Tibial artery (tissue), 4 donors: ENCODE results near the gene IFNG-AS1.

Source experiments
- DNase-seq, 2 donors: peaks; one replicate each; pipeline ENCODE4 v3.0.0-alpha.2; 2019
- H3K27ac ChIP-seq, 2 donors: fragments of 200-600 bp; sonication (generic) in 1 of 2; 1 replicate in 1 of 2; 2 replicates in 1 of 2; pipeline ENCODE4 v1.5.1; 2018 to 2019; ENCODE audit warnings: mild to moderate bottlenecking in 1 of 2
- H3K27me3 ChIP-seq, 2 donors: fragments of 200-600 bp; sonication (generic) in 1 of 2; one replicate each; pipeline versions ENCODE4 v1.5.1 to v1.6.0; 2016 to 2019
- H3K36me3 ChIP-seq, 3 donors: fragments of 200-600 bp; sonication (generic) in 2 of 3; one replicate each; pipeline ENCODE4 v1.5.1; 2016 to 2019; ENCODE audit warnings: mild to moderate bottlenecking in 2 of 3
- H3K4me1 ChIP-seq, 4 donors: fragments of 200-600 bp; sonication (generic) in 2 of 4; 1 replicate in 3 of 4; 2 replicates in 1 of 4; pipeline ENCODE4 v1.5.1; 2016 to 2019
- H3K4me3 ChIP-seq, 2 donors: fragments of 200-600 bp; sonication (generic) in 1 of 2; 1 replicate in 1 of 2; 2 replicates in 1 of 2; pipeline ENCODE4 v1.5.1; 2018 to 2019; ENCODE audit warnings: mild to moderate bottlenecking in 2 of 2
- H3K9me3 ChIP-seq, 3 donors: fragments of 200-600 bp; sonication (generic) in 1 of 3; one replicate each; pipeline ENCODE4 v1.5.1; 2016 to 2019
- intact Hi-C: fragments of 100-400 bp; cut with DNase I; formaldehyde crosslinking; loops from one replicate; pipeline ENCODE4 v1.15.0; 2023; ENCODE audit warnings: low total_unique reads
- TF ChIP-seq, protein P1 (sequence below), 2 experiments: fragments of 200-600 bp in 1 of 2; fragments of 450-650 bp in 1 of 2; IDR thresholded peaks; one replicate each; pipeline ENCODE4 v1.5.1; 2017 to 2019; ENCODE audit warnings: antibody characterized with exemption in 2 of 2, mild to moderate bottlenecking in 1 of 2, moderate library complexity in 1 of 2

The IFNG-AS1 gene

DNA sequence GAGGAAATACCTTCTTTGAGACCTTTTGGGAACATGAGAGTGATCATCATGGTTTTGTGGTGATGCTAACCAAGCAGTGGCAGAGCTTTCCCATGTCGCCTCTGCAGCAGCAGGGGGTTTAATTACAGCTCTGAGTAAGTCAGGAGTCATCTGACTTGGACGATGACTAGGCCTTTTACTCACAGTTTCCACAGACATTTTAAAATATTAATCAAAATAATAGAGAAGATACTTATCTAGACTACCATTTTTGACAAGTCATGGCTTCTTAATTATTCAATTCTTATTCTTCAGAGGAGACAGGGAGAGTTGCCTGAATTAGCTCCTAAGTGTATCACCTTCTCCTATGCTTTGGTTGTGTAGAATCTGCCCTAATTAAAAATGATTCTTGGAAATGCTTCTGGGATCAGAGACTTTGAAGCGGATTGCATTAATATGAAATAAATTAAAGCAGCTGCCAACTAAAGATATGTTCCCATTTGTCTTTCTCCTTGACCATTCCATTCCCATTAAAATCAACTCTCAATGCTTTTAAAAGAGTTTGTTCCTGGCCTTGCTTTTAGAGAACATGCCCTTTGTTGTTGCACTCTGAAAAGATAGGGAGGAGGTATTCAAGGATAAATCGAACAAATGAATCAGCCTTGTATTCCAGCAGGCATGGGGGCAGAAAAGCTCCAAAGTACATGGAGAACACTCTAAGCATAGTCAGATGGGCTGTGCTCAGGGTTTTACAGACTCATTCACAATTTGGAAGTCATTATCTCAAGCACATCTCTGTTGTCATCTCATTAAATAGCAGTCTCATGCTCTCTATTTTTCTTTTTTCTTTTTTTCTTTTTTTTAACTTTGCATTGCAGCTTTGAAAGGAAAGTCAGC is 7.7 kb upstream of the IFNG-AS1 start:
- DNase-seq, result no peak
- Histone ChIP-seq H3K27me3 (no peaks in the 10 kb centered on the region), H3K9me3 (no peaks in the 10 kb centered on the region), H3K27ac (no peak overlapping the region), H3K36me3 (no peaks in the 10 kb centered on the region), H3K4me1 (no peaks in the 10 kb centered on the region), H3K4me3 (no peak overlapping the region)
- TF ChIP-seq, protein P1, sequence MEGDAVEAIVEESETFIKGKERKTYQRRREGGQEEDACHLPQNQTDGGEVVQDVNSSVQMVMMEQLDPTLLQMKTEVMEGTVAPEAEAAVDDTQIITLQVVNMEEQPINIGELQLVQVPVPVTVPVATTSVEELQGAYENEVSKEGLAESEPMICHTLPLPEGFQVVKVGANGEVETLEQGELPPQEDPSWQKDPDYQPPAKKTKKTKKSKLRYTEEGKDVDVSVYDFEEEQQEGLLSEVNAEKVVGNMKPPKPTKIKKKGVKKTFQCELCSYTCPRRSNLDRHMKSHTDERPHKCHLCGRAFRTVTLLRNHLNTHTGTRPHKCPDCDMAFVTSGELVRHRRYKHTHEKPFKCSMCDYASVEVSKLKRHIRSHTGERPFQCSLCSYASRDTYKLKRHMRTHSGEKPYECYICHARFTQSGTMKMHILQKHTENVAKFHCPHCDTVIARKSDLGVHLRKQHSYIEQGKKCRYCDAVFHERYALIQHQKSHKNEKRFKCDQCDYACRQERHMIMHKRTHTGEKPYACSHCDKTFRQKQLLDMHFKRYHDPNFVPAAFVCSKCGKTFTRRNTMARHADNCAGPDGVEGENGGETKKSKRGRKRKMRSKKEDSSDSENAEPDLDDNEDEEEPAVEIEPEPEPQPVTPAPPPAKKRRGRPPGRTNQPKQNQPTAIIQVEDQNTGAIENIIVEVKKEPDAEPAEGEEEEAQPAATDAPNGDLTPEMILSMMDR (IDR thresholded peaks at IDR 0.05), result no peak
- intact Hi-C loops, result no loop called here

DNA sequence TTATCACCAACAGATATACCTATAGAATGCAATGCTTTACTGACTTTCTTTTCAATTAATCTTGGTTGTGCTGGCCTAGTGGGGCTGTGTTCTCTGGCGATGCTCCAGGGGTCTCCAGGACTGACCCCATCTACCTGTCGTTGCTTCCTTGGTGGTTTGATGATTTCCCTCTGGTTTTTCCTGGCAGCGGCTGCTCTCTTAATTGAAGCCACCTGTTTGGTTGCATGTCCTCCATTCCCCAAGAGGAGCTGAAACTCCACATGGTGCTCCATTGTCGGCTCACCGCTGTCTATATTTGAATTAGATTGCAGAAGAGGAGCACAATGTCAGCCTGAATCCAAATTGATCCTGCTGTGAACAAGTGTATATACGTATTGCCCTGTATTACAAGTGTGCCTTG is 7.1 kb upstream of the IFNG-AS1 start:
- H3K27ac ChIP-seq, result no peak overlapping the region
- H3K9me3 ChIP-seq, result no peaks in the 10 kb centered on the region
- no peak for DNase-seq
- no peaks in the 10 kb centered on the region for H3K27me3 ChIP-seq
- H3K36me3 ChIP-seq, result no peaks in the 10 kb centered on the region
- TF ChIP-seq, protein P1 (IDR thresholded peaks at IDR 0.05), result no peak
- no peak overlapping the region for H3K4me3 ChIP-seq
- intact Hi-C loops, result no loop called here
- no peaks in the 10 kb centered on the region for H3K4me1 ChIP-seq

DNA sequence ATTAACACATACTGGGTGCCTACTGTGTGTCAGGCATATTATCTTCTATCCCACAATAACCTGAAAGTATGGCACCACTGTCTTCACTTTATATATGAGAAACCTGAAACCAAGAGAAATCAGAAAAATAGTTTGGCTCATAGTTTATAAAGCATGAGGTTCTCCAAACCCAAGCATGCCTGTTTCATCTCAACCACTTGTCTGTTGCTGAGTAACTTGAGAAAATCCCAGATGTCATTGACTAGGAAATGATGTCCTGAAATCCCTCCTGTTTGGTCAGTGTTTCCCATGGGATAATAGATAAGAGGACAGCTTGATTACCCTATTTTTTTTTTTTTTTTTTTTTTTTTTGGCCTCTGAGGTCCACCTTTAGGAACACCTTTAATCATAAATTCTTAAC is 2.6 kb upstream of the IFNG-AS1 start:
- H3K4me3 ChIP-seq, result no peak overlapping the region
- H3K4me1 ChIP-seq, result no peaks in the 10 kb centered on the region
- H3K36me3 ChIP-seq, result no peaks in the 10 kb centered on the region
- no peak for DNase-seq
- H3K27ac ChIP-seq, result no peak overlapping the region
- intact Hi-C loops, result no loop called here
- H3K9me3 ChIP-seq, result no peaks in the 10 kb centered on the region
- no peaks in the 10 kb centered on the region for H3K27me3 ChIP-seq
- TF ChIP-seq, protein P1 (IDR thresholded peaks at IDR 0.05), result no peak

DNA sequence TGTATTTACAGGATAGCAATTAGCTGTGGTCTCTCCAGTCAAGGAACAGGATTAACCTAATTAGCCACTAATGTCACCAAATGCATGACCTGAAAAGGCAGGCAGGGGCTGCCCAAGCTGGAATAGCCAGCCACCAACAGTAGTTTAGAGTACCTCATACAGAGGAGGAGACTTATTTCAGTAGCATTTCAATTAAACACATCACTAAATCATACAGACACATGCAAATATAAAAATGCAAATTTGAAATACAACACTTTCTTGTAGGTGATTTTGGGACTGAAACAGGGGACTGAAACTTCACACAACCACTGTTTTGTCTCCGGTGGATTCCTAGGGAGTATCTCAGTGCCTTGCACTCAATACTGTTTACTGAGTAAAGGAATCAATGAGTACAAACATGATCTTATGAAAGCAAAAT is 636 bp upstream of the IFNG-AS1 start:
- TF ChIP-seq, protein P1 (IDR thresholded peaks at IDR 0.05), result no peak
- Histone ChIP-seq H3K27ac (no peak overlapping the region), H3K9me3 (no peaks in the 10 kb centered on the region), H3K27me3 (no peaks in the 10 kb centered on the region), H3K36me3 (no peaks in the 10 kb centered on the region), H3K4me3 (no peak overlapping the region), H3K4me1 (no peaks in the 10 kb centered on the region)
- no peak for DNase-seq
- intact Hi-C loops, result no loop called here

DNA sequence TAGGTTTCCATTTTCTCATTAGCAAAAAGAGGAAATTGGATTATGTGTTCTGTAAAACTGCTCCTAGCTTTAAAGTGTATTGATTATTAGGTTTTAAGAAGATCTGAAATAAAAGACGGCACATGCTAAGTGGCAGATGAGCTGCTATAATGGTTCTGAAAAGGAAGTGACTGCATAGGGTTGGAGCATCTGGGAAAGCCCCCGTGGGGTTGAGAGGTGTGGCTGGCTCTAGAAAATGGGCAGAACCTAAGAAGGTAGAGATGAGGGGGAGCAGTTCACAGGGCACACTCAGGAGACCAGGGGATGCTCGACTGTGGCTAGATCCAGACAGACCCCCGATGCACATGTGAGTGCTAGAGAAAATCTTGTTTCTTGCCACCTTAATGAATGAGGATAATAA is 1.9 kb downstream of the IFNG-AS1 start:
- TF ChIP-seq, protein P1 (IDR thresholded peaks at IDR 0.05), result no peak
- Histone ChIP-seq H3K27ac (no peak overlapping the region), H3K9me3 (no peaks in the 10 kb centered on the region), H3K4me3 (no peak overlapping the region), H3K36me3 (no peaks in the 10 kb centered on the region), H3K27me3 (no peaks in the 10 kb centered on the region), H3K4me1 (no peaks in the 10 kb centered on the region)
- intact Hi-C loops, result no loop called here
- no peak for DNase-seq
